GM21576 (cell line): Measurements from ENCODE around the gene NIP7.
"Not testable (repeated sequence)": the region's sequence is repeated elsewhere in the genome, so short reads cannot be mapped to it uniquely, and the experiment has no call there.

Source experiments
- ATAC-seq: cut with Tn5 transposase; IDR thresholded peaks from one replicate; pipeline ENCODE4 v1.9.1; 2021; ENCODE audit warnings: mild to moderate bottlenecking, moderate library complexity; ENCODE audit not compliant: unreplicated experiment

The NIP7 gene

DNA sequence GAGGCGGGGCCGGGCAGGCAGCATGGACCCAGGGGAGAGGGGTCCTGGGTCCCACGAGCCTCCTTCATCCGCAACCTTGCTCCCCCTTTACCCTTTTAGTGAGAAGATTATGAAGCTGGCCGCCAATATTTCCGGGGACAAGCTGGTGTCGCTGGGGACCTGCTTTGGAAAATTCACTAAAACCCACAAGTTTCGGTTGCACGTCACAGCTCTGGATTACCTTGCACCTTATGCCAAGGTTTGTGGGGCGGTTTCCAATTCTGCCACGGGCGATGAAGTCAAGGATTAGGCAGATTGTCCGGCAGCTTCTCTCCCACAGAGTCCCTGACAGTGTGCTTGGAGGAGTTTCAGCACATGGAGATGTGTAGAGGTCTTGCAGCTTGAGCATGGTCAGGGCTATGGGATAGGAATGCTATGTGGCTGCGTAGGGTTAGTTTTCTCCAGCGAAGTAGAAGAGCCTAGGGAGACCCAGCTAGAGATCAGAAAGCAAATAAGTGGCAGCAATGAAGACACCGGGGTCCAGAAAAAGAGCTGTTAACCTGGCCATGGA lies 598 bp downstream of the NIP7 start:
- ATAC-seq = no peak

DNA sequence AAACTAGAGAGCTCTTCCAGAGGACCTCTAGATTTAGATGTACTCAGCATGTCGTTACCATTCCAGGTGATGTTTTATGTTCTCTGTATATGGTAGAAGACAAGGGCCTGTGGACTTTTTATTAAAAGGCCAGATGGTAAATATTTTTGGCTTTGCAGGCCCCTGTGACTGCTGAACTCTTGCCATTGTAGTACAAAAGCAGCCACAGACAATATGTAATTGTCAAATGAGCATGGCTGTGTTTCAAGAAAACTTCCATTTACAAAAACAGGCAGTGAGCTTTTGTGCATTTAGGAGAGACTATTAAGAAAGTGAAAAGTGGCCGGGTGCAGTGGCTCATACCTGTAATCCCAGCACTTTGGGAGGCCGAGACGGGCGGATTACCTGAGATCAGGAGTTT lies 4.6 kb downstream of the NIP7 start:
- no peak for ATAC-seq

DNA sequence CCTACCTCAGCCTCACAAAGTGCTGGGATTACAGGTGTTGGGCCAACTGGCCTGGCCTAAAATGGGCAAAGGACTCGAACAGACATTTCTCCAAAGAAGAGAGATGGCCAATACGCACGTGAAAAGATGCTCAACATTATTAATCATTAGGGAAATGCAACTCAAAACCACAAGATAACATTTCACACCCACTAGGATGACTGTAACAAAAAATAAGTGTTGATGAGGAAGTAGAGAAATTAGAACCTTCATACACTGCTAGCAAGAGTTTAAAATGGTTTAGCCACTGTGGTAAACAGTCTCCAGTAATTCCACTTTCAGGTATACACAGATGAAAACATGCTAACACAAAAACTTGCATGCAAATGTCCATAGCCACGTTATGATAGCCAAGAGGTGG lies 6.4 kb downstream of the NIP7 start:
- no peak for ATAC-seq

DNA sequence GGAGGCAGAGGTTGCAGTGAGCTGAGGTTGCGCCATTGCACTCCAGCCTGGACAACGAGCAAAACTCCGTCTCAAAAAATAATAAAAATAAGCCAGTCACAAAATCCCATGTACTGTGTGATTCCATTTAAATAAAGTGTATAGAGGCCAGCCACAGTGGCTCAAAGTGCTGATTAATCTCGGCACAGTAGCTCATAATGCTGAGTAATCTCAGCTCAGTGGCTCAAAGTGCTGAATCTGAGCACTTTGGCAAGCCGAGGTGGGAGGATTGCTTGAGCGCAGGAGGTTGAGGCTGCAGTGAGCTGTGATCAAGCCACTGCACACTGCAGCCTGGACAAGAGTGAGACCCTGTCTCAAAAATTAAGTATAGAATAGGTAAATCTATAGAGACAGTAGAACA lies 7.1 kb downstream of the NIP7 start:
- ATAC-seq = no peak

DNA sequence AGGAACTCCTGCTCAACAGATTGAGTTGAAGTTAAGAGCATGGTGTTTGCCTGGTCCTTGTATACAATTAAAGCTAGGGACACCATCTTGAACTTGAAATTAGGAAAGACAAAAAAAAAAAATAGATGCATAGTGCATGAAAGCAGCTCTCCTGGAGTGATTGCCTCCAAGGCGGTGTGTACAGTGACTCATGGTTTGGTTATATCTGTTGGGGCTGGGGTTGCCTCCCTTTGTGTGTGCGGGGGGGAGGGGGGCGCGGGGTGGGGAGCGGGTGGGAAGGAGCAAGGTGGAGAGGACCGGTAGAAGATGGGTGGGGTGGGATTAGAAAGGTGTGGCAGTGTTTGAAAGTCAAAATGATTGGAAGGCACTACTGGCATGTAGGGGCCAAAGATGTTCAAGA lies 8.7 kb downstream of the NIP7 start:
- ATAC-seq = no peak

DNA sequence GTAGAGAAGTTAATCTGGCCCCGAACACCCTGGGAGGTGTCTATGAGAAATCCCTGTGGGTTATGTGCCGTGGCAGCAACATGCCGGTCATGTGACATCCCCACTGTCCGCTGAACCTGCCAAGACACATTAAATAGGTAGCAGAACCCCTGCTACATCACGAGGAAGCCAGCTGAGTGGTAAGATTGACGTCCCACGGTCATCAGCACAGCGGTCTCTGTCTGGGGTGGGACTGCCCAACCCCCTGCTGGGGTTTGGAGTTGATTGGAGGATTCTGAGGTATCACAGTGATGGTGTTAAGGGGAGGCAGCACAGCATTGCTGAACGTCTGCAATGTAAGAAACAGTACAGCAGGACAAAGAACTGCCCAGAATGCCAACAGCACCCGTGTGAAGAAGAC lies 10.0 kb downstream of the NIP7 start:
- no peak for ATAC-seq

DNA sequence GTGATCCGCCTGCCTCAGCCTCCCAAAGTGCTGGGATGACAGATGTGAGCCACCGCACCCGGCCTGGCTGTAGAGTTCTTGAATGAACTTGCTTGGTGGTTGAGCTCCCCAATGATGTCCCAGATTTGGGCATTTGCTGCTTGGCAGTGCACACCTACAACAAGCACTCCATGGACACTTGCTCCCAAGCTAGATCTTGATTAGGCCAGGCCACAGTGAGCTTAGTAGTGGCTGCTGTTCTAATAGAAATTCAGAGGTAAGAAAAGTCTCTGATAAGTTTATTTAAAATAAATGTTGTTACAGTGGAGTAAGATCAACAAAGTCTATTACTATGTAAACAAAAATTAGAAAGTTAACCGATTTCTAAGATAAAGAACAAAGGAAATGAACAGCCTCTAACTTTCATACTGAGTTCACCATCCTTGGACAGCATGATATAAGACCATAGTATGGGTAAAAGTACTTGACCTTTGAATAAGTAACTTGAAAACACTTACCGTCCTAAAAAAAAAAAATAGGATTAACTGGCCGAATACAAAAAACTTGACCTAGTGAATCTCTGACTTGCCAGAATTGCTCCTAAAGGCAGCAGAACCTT lies 11.1 kb downstream of the NIP7 start:
- ATAC-seq = no peak

DNA sequence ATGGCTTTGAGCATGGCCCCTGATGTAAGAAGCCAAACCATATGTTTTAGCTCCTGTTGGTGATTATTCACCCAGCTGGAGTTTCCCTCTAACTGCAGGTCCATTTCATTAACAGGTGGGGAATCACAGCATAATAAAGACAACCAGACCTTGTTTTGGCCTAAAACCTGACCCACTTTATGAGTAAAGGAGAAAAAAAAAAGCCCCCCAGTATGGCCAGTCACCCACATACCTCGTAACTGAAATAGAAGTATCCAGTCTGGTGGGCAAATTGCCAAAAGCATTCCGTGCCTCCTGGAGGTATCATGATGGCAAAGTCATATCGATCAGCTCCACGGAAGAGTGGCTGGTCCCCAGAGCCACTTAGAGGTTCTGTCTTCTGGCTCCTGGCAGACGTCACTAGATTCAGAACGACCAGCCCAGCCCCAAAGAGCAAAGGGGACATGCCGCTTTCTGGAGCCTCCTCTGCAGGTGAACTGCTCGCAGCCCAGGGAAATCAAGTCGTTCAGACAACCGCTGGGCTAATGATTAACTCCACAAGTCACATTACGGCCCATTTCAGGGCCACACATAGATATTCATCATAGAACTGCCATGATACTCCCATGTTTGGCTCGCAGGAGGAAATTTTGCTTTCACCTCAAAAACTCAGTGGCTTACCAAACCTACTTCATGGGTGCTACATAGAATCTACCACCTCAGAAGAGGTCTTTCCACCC lies 11.9 kb downstream of the NIP7 start, which contains the start of gene TMED6:
TMED6 (minus strand) TSS at position 478 of the 719 bp plus-strand sequence; CDS start at position 445, 33 bp downstream.
- ATAC-seq = no peak

DNA sequence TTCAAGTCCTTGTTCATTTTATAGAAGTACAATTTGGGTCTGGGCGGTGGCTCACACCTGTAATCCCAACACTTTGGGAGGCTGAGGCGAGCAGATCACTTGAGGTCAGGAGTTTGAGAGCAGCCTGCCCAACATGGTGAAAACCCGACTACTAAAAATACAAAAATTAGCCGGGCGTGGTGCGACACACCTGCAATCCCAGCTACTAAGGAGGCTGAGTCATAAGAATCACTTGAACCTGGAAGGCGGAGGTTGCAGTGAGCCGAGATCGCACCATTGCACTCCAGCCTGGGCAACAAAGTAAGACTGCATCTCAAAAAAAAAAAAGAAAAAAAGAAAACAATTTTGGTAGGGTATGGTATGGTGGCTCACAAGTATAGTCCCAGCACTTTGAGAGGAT lies 20.5 kb downstream of the NIP7 start:
- ATAC-seq = not testable (repeated sequence)

DNA sequence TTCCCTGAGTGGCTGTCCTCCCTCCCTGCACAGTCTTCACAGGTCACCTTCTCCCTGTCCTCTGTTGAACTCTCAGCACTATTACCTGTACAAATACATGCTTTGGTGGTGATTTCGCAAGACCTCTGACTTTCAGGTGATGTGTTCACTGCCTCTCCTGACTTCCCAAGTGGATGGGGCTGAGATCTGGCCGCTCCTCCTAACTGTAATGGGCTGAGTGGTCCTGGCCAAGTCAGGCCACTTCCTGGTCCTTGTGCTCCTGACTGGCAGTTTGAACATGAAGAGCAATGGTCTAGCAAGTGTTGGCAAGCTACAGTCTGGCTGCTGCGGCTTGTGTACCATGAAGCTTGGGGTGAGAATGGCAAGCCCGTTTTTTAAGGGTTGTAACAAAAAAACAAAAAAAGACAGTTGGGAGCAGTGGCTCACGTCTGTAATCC lies 23.7 kb downstream of the NIP7 start:
- no peak for ATAC-seq

DNA sequence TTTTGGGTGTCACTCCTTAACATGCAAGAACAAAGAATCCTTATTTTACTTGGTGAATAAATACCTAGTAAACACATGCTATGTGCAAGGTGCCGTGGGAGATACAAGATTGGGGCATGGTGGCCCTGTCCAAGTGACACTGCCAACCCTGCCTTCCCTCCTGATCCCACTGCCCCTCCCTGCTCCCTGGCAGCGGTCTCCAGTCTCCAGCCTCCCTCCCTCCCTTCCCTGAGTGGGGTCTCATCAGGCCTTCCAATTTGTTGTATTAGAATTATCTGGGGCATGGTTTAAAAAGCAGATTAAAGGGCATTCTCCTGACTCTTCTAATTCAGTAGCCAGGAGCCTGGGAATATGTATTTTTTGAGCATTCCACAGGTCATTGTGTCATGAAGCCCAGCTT lies 24.5 kb downstream of the NIP7 start:
- no peak for ATAC-seq

DNA sequence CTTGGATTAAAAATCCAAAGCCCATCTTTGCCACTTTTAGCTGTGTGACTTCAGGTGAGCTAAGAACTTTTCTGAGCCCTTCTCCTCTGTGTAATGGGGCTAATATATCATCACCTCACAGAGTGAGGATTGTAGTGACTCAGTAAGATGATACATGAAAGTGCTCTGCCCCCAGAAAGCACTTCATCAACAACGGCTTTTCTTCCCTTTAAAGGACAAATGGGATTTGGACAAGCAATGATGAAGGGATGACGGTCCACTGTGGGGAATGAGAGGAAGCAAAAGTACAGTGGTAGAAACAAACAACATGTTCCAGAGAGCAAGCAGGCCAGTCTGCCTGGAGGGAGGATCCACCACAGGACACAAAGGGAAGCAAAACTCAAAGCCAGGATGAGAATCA lies 26.3 kb downstream of the NIP7 start:
- ATAC-seq = no peak

DNA sequence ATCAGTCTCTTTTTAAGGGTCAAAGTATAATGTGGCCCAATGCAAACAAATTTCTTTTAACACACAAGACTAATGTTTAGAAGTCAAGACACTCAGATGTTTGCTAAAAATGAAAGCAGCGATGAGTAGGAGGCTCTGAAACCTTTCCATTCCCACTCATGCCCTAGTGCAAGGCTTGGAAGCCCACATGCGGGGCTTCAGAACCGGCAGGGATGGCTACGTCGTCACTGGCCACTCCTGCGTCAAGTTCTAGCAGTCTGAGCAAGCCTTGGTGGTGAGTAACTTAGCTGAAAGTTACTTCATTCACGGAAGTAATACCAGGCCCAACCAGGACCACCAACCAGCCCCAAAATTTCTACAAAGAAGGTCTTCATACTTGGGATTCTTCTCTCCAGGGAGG lies 26.9 kb downstream of the NIP7 start:
- ATAC-seq = no peak

DNA sequence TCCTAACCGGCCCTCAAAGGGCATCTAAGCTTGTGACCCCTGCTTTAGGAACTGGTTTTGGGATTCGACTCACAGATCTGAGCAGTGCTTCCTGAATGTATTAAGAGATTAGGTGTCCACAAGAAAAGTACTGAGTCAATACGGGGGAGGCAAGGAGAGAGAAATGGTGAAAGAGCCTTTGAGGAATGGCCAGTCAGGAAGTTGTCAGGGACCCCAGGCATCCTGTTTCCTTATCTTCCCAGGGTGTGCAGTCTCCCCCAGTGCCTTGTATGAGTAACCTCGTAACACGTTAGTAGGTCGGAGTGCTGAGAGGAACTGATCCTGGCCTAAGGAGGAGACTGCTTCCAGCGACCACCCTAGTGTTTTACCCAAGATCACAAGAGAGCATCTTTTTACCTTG lies 28.4 kb downstream of the NIP7 start:
- no peak for ATAC-seq

DNA sequence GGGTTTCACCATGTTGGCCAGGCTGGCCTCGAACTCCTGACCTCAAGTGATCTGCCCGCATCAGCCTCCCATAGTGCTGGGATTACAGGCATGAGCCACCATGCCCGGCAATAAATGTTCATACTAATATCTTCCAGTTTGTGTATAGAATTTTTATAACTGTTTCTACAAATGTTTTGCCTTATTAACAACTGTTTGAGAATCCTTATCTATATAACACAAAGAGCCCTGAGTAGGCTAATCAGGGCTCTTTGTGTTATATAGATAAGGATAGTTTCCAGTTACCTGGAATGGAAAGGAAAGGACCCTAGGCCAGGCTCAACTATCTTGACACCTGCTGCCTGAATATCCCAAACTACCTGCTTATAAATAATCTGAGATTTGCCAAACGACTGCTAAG lies 29.3 kb downstream of the NIP7 start:
- no peak for ATAC-seq

DNA sequence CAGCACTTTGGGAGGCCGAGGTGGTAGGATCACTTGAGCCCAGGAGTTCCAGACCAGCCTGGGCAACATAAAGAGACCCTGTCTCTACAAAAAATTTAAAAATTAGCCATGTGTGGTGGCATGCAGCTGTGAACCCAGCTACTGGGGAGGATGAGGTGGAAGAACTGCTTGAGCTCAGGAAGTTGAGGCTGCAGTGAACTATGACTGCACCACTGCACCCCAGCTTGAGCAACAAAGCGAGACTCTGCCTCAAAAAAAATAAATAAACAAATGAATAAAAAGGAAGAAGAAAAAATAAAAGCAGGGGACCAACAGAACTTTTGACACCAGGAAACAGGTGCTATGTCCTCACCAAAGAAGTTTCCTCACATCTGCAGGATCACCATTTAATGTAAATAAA lies 32.0 kb downstream of the NIP7 start:
- no peak for ATAC-seq

DNA sequence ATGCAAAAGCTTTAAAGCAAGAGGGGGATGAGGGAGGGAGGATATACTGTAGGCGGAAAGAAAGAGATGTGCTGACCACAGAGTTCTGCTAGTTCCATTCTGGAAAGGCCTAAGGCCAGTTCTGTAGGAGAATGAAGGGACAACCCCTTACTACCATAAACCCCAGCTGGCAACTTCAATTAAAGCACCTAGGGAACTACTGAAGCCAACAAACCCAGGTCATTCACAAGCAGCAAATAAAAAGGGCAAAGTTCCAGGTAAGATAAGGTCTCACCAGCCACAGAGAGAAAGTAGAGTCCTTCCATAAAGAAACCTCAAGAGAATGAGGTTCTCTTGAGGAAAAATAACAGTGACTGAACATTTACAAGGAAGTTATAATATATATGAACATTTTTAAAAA lies 33.4 kb downstream of the NIP7 start:
- ATAC-seq = no peak

DNA sequence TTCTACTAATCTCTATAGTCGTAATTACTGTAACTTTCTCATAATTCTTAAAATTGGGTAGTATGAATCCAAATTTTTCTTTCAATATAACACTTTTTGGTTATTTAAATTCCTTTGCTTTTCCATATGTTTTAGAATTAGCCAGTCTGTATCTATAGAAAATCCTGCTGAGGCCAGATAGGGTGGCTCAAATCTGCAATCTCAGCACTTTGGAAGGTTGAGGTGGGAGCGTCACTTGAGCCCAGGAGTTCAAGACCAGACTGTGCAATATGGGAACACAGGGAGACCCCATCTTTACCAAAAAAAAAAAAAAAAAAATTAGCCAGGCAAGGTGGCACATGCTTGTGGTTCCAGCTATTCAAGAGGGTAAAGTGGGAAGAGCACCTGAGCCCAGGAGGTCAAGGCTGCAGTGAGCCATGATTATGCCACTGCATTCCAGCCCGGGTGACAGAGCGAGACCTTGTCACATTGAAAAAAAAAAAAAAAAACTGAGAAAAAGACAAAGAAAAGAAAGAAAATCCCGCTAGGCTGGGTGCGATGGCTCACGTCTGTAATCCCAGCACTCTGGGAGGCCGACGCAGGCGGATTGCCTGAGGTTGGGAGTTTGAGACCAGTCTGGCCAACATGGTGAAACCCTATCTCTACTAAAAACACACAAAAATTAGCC lies 37.0 kb downstream of the NIP7 start:
- ATAC-seq = no peak

DNA sequence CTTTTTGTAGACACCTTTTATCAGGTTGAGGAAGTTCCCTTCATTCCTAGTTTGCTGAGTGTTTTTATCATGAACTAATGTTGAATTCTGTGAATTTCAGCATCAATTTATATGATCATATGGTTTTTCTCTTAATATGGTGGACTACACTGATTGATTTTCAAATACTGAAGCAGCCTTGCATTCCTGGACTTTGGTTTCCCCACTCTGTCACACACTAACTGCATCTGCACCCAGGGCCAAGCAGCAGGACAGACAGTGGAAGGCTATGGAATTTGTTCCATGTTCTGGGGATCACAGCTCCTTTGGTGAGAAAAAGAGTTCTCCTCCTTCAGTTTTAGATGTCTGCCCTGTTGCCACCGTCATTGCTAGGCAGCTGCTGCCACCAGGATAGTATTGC lies 38.5 kb downstream of the NIP7 start:
- ATAC-seq = no peak

DNA sequence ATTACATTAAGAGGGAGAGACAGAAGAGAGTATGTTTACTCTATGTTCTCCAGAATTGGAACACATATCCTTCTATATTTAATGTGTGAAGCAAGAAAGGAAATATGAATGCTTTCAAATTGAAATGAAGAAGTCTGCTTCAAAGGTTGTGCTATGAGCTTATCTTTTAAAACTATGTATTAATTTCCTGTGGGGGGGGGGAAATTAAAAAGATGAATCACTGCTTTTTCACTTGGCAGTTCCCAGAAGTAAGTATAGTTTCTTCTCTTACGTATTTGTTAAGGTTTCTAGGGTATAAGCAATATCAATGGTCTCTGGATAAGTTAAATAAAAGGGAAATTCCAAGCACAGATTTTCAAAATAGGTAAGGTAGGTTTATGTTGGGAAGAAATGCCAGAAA lies 39.2 kb downstream of the NIP7 start:
- no peak for ATAC-seq

DNA sequence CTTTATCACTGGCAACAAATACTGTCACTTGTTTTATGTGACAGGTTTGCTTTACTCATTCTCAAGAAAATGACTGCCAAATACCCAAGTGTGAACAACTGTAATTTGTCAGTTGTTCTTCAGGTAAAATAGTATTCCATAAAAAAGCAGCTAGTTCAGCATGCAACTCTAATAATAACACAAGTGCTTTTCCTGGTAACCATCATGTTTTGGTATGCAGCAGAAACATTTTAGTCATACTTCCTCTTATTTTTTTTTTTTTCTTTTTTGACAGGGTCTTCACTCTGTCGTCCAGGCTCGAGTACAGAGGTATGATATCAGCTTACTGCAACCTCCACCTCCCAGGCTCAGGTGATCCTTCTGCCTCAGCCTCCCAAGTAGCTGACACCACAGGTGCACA lies 41.7 kb downstream of the NIP7 start:
- ATAC-seq = no peak

DNA sequence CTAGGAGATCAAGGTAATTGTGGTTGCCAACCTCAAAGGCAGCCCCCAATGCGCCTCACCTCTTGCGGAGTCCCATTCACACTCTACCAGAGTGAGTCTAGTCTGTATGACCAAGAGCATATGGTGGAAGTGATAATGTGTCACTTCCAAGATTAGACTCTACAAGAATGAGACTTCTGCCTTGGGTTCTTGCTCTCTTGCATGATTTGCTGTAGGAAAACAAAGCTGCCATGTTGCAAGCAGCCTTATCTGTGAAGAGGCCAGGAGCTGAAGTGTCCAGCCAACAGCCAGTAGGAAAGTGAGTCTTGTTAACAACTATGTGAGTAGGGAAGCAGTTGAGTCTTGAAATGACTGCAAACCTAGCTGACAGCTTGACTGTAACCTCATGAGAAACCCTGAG lies 42.8 kb downstream of the NIP7 start:
- ATAC-seq = no peak
